ENCODE data around the gene FADS3. TPM values are rescaled to one million over a fixed set of nuclear protein-coding genes. Genes with fewer than 3 reads are reported as not detected.

FADS3 gene
- total and polyA plus RNA-seq, 2 donors from 2014 or later = 20.5 to 58.2 TPM

- Histone ChIP-seq H3K27ac (ENCODE audit: low read depth in 2 of 2, low read length in 2 of 2) (no peak overlapping the region), H3K9ac (ENCODE audit: low read length in 3 of 3) (no peak overlapping the region), H3K36me3 (ENCODE audit: control insufficient read depth in 2 of 3, insufficient read depth in 3 of 3, low read length in 3 of 3) (no peaks in the 10 kb centered on the region), H3K9me3 (ENCODE audit: control insufficient read depth in 2 of 3, insufficient read depth in 1 of 3, low read length in 3 of 3) (no peaks in the 10 kb centered on the region), H3K27me3 (ENCODE audit: control insufficient read depth, insufficient read depth, low read length) (no peaks in the 10 kb centered on the region), H3K4me1 (ENCODE audit: control insufficient read depth in 2 of 3, insufficient read depth in 2 of 3, low read depth in 1 of 3, low read length in 3 of 3) (peaks cover 0 to 5% (median 0%) of the 10 kb centered on the region in 3 donors), H3K4me3 (ENCODE audit: low read length in 3 of 3) (no peak overlapping the region)
- DNase-seq (peak in 1 of 5 donors; percentile 52), FAIRE-seq (no peak)
- TF ChIP-seq CTCF (IDR thresholded peaks at IDR 0.05; ENCODE audit: borderline replicate concordance, extremely low read depth, insufficient read depth) = no peak
- intact Hi-C loops (cut with DNase I) = no loop called here
These were observed 20.8 kb downstream of the FADS3 start for GRCh38 chr11:61870541-61871031.

- Histone ChIP-seq H3K27ac (ENCODE audit: low read depth in 2 of 2, low read length in 2 of 2) (no peak overlapping the region), H3K9ac (ENCODE audit: low read length in 3 of 3) (no peak overlapping the region), H3K36me3 (ENCODE audit: control insufficient read depth in 2 of 3, insufficient read depth in 3 of 3, low read length in 3 of 3) (no peaks in the 10 kb centered on the region), H3K27me3 (ENCODE audit: control insufficient read depth, insufficient read depth, low read length) (no peaks in the 10 kb centered on the region), H3K4me3 (ENCODE audit: low read length in 3 of 3) (no peak overlapping the region), H3K4me1 (ENCODE audit: control insufficient read depth in 2 of 3, insufficient read depth in 2 of 3, low read depth in 1 of 3, low read length in 3 of 3) (peaks cover 0 to 5% (median 0%) of the 10 kb centered on the region in 3 donors), H3K9me3 (ENCODE audit: control insufficient read depth in 2 of 3, insufficient read depth in 1 of 3, low read length in 3 of 3) (no peaks in the 10 kb centered on the region)
- TF ChIP-seq CTCF (IDR thresholded peaks at IDR 0.05; ENCODE audit: borderline replicate concordance, extremely low read depth, insufficient read depth) = no peak
- FAIRE-seq (no peak), DNase-seq (peak in 2 of 5 donors; percentile 12 to 70)
- intact Hi-C loops (cut with DNase I) = no loop called here
These were observed 21.5 kb downstream of the FADS3 start for GRCh38 chr11:61869708-61870451.

GRCh38 chr11:61869429-61869707, 22.0 kb downstream of the FADS3 start:
- DNase-seq (no peak), FAIRE-seq (no peak)
- no peak overlapping the region for H3K27ac ChIP-seq (ENCODE audit: low read depth in 2 of 2, low read length in 2 of 2)
- no peak overlapping the region for H3K9ac ChIP-seq (ENCODE audit: low read length in 3 of 3)
- H3K4me1 ChIP-seq (ENCODE audit: control insufficient read depth in 2 of 3, insufficient read depth in 2 of 3, low read depth in 1 of 3, low read length in 3 of 3) = peaks cover 0 to 5% (median 0%) of the 10 kb centered on the region in 3 donors
- intact Hi-C loops (cut with DNase I) = no loop called here
- H3K27me3 ChIP-seq (ENCODE audit: control insufficient read depth, insufficient read depth, low read length) = no peaks in the 10 kb centered on the region
- H3K9me3 ChIP-seq (ENCODE audit: control insufficient read depth in 2 of 3, insufficient read depth in 1 of 3, low read length in 3 of 3) = no peaks in the 10 kb centered on the region
- no peak overlapping the region for H3K4me3 ChIP-seq (ENCODE audit: low read length in 3 of 3)
- no peaks in the 10 kb centered on the region for H3K36me3 ChIP-seq (ENCODE audit: control insufficient read depth in 2 of 3, insufficient read depth in 3 of 3, low read length in 3 of 3)
- TF ChIP-seq CTCF (IDR thresholded peaks at IDR 0.05; ENCODE audit: borderline replicate concordance, extremely low read depth, insufficient read depth) = no peak

Measured in kidney (tissue), 14 donors.